ENCODE measurements around the gene APOBEC3C. TPM values are rescaled to one million over a fixed set of nuclear protein-coding genes. Genes with fewer than 3 reads are reported as not detected.
"Not testable (repeated sequence)": the region's sequence is repeated elsewhere in the genome, so short reads cannot be mapped to it uniquely, and the experiment has no call there.

APOBEC3C gene
- polyA plus RNA-seq, 3 donors: 19.7 to 86.3 (median 69.4) TPM

DNA sequence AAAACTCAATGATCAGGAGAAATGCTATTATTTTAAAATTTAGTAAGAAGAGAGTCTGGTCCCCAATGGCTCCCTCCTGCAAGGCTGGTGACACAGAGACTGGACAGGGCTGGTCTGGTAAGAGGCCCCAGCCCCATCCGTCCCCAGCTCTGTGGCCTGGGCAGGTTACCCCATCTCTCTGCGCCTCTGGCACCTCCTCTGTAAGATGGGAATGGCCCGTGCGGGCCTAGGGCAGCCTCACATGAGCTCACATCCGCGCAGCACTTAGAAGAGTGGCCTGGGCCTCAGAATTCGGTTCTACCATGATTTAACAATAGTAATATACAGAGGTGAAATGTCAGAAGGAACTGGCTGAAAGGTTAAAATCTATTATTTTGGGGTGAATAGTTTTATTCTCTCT is 27.9 kb downstream of the APOBEC3C start:
- Histone ChIP-seq H3K4me1 (ENCODE audit: control insufficient read depth in 1 of 2, insufficient read depth in 2 of 2, low read length in 2 of 2) (peaks cover 16 to 20% of the 10 kb centered on the region in 2 donors), H3K9me3 (replicated peaks in 1 of 2; ENCODE audit: control insufficient read depth in 1 of 2, insufficient read depth in 1 of 2, low read length in 2 of 2) (no peaks in the 10 kb centered on the region), H3K79me2 (ENCODE audit: insufficient read depth, low read length) (peaks cover 9% of the 10 kb centered on the region), H4K20me1 (ENCODE audit: insufficient read depth, low read length) (no peaks in the 10 kb centered on the region), H2AFZ (ENCODE audit: insufficient read depth, low read depth, low read length, poor library complexity, severe bottlenecking) (no peak overlapping the region), H3K4me3 (replicated peaks in 1 of 3; ENCODE audit: low read depth in 2 of 3, low read length in 3 of 3) (peak overlapping the region in 1 of 3 experiments; percentile 86), H3K27me3 (ENCODE audit: control insufficient read depth in 2 of 2, insufficient read depth in 2 of 2, low read length in 2 of 2) (no peaks in the 10 kb centered on the region), H3K4me2 (replicated peaks; ENCODE audit: extremely low read depth, low read length, poor library complexity, severe bottlenecking) (peak overlapping the region; percentile 91), H3K9ac (ENCODE audit: insufficient read depth, low read length, poor library complexity, severe bottlenecking) (no peak overlapping the region), H3K27ac (ENCODE audit: low read depth in 1 of 2, low read length in 2 of 2) (no peak overlapping the region), H3K36me3 (replicated peaks in 1 of 2; ENCODE audit: control insufficient read depth in 1 of 2, insufficient read depth in 2 of 2, low read length in 2 of 2) (peaks cover 3 to 10% of the 10 kb centered on the region in 2 donors)
- H3K27ac Mint-ChIP-seq: no peak overlapping the region
- 86% methylated on average over 2 of the region's 7 CpGs for WGBS (ENCODE audit: insufficient coverage)
- H3K4me3 Mint-ChIP-seq: peak overlapping the region in 1 of 2 donors; percentile 12
- H3K36me3 Mint-ChIP-seq: peaks cover 25 to 33% of the 10 kb centered on the region in 2 donors
- no peak for DNase-seq
- TF ChIP-seq, protein P1, sequence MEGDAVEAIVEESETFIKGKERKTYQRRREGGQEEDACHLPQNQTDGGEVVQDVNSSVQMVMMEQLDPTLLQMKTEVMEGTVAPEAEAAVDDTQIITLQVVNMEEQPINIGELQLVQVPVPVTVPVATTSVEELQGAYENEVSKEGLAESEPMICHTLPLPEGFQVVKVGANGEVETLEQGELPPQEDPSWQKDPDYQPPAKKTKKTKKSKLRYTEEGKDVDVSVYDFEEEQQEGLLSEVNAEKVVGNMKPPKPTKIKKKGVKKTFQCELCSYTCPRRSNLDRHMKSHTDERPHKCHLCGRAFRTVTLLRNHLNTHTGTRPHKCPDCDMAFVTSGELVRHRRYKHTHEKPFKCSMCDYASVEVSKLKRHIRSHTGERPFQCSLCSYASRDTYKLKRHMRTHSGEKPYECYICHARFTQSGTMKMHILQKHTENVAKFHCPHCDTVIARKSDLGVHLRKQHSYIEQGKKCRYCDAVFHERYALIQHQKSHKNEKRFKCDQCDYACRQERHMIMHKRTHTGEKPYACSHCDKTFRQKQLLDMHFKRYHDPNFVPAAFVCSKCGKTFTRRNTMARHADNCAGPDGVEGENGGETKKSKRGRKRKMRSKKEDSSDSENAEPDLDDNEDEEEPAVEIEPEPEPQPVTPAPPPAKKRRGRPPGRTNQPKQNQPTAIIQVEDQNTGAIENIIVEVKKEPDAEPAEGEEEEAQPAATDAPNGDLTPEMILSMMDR (IDR thresholded peaks at IDR 0.05): no peak
- no peaks in the 10 kb centered on the region for H3K9me3 Mint-ChIP-seq
- intact Hi-C loops (cut with micrococcal nuclease): no loop called here
- peaks cover 37% of the 10 kb centered on the region for H3K4me1 Mint-ChIP-seq
- peaks cover 0 to 2% (median 0%) of the 10 kb centered on the region in 3 donors for H3K27me3 Mint-ChIP-seq (ENCODE audit: low read depth in 3 of 3)

DNA sequence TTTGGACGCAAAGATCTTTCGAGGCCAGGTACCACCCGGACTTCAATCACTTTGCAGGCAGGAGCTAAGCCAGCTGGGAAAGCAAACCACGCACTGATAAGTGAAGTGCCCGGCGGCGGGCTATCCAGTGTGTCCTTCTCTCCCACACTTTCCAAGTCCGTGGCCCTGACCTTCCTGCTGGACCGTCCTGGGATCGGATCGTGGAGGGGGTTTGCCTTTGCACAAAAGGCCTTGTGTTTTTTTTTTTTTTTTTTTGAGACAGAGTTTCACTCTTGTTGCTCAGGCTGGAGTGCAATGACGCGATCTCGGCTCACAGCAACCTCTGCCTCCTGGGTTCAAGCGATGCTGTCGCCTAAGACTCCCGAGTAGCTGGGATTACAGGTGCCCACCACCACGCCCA is 29.0 kb downstream of the APOBEC3C start:
- H3K27me3 Mint-ChIP-seq (ENCODE audit: low read depth in 3 of 3); H3K4me3 Mint-ChIP-seq; H3K27ac ChIP-seq (ENCODE audit: low read depth in 1 of 2, low read length in 2 of 2); H3K9me3 ChIP-seq (replicated peaks in 1 of 2; ENCODE audit: control insufficient read depth in 1 of 2, insufficient read depth in 1 of 2, low read length in 2 of 2); H3K4me3 ChIP-seq (replicated peaks in 1 of 3; ENCODE audit: low read depth in 2 of 3, low read length in 3 of 3); H3K36me3 ChIP-seq (replicated peaks in 1 of 2; ENCODE audit: control insufficient read depth in 1 of 2, insufficient read depth in 2 of 2, low read length in 2 of 2); H2AFZ ChIP-seq (ENCODE audit: insufficient read depth, low read depth, low read length, poor library complexity, severe bottlenecking); H3K4me2 ChIP-seq (replicated peaks; ENCODE audit: extremely low read depth, low read length, poor library complexity, severe bottlenecking); H4K20me1 ChIP-seq (ENCODE audit: insufficient read depth, low read length); H3K9me3 Mint-ChIP-seq; H3K9ac ChIP-seq (ENCODE audit: insufficient read depth, low read length, poor library complexity, severe bottlenecking); H3K27me3 ChIP-seq (ENCODE audit: control insufficient read depth in 2 of 2, insufficient read depth in 2 of 2, low read length in 2 of 2); intact Hi-C loops (cut with micrococcal nuclease); DNase-seq; H3K79me2 ChIP-seq (ENCODE audit: insufficient read depth, low read length); H3K27ac Mint-ChIP-seq: not testable (repeated sequence)
- WGBS (ENCODE audit: insufficient coverage): 100% methylated on average over 2 of the region's 18 CpGs
- peaks cover 16 to 20% of the 10 kb centered on the region in 2 donors for H3K4me1 ChIP-seq (ENCODE audit: control insufficient read depth in 1 of 2, insufficient read depth in 2 of 2, low read length in 2 of 2)
- Mint-ChIP-seq H3K4me1 (peaks cover 37% of the 10 kb centered on the region), H3K36me3 (peaks cover 25 to 33% of the 10 kb centered on the region in 2 donors)

DNA sequence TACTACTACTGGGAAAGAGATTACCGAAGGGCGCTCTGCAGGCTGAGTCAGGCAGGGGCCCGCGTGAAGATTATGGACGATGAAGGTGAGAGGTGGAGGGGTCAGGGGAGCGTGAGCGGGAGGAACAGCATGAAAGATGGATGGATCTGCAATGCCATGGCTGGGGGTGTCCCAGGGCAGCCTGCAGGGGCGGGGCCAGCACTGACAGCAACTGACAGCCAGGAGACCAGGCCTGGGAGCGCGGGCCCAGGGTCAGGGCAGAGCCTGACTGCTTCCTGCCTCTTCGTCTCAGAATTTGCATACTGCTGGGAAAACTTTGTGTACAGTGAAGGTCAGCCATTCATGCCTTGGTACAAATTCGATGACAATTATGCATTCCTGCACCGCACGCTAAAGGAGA is 31.1 kb downstream of the APOBEC3C start:
- H3K9me3 Mint-ChIP-seq; H3K79me2 ChIP-seq (ENCODE audit: insufficient read depth, low read length); H3K4me3 ChIP-seq (replicated peaks in 1 of 3; ENCODE audit: low read depth in 2 of 3, low read length in 3 of 3); H3K4me2 ChIP-seq (replicated peaks; ENCODE audit: extremely low read depth, low read length, poor library complexity, severe bottlenecking); intact Hi-C loops (cut with micrococcal nuclease); H3K4me3 Mint-ChIP-seq; H3K9me3 ChIP-seq (replicated peaks in 1 of 2; ENCODE audit: control insufficient read depth in 1 of 2, insufficient read depth in 1 of 2, low read length in 2 of 2); H3K9ac ChIP-seq (ENCODE audit: insufficient read depth, low read length, poor library complexity, severe bottlenecking); H3K36me3 ChIP-seq (replicated peaks in 1 of 2; ENCODE audit: control insufficient read depth in 1 of 2, insufficient read depth in 2 of 2, low read length in 2 of 2); DNase-seq; H3K27me3 ChIP-seq (ENCODE audit: control insufficient read depth in 2 of 2, insufficient read depth in 2 of 2, low read length in 2 of 2); H4K20me1 ChIP-seq (ENCODE audit: insufficient read depth, low read length); H3K27ac ChIP-seq (ENCODE audit: low read depth in 1 of 2, low read length in 2 of 2); H3K27me3 Mint-ChIP-seq (ENCODE audit: low read depth in 3 of 3); H2AFZ ChIP-seq (ENCODE audit: insufficient read depth, low read depth, low read length, poor library complexity, severe bottlenecking): not testable (repeated sequence)
- peak overlapping the region in 2 of 7 donors; percentile 46 to 49 for H3K27ac Mint-ChIP-seq
- peaks cover 30% of the 10 kb centered on the region for H3K4me1 Mint-ChIP-seq
- 87% methylated on average over 12 of the region's 14 CpGs for WGBS (ENCODE audit: insufficient coverage)
- peaks cover 25 to 33% of the 10 kb centered on the region in 2 donors for H3K36me3 Mint-ChIP-seq
- H3K4me1 ChIP-seq (ENCODE audit: control insufficient read depth in 1 of 2, insufficient read depth in 2 of 2, low read length in 2 of 2): peaks cover 16% of the 10 kb centered on the region in 2 donors

DNA sequence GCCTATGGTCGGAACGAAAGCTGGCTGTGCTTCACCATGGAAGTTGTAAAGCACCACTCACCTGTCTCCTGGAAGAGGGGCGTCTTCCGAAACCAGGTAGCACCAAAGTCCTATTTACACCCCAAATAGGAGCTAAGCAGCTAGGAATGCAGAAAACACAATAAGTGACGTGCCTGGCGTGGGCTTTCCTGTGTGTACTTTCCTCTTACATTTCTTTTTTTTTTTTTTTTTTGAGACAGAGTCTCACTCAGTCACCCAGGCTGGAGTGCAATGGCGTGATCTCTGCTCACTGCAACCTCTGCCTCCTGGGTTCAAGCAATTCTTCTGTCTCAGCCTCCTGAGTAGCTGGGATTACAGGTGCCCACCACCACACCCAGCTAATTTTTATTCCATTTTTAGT is 35.4 kb downstream of the APOBEC3C start:
- H3K9me3 Mint-ChIP-seq; H3K4me3 ChIP-seq (replicated peaks in 1 of 3; ENCODE audit: low read depth in 2 of 3, low read length in 3 of 3); H2AFZ ChIP-seq (ENCODE audit: insufficient read depth, low read depth, low read length, poor library complexity, severe bottlenecking); H4K20me1 ChIP-seq (ENCODE audit: insufficient read depth, low read length); H3K4me2 ChIP-seq (replicated peaks; ENCODE audit: extremely low read depth, low read length, poor library complexity, severe bottlenecking); H3K4me3 Mint-ChIP-seq; H3K27me3 ChIP-seq (ENCODE audit: control insufficient read depth in 2 of 2, insufficient read depth in 2 of 2, low read length in 2 of 2); intact Hi-C loops (cut with micrococcal nuclease); DNase-seq; H3K4me1 ChIP-seq (ENCODE audit: control insufficient read depth in 1 of 2, insufficient read depth in 2 of 2, low read length in 2 of 2); H3K27ac ChIP-seq (ENCODE audit: low read depth in 1 of 2, low read length in 2 of 2); H3K9me3 ChIP-seq (replicated peaks in 1 of 2; ENCODE audit: control insufficient read depth in 1 of 2, insufficient read depth in 1 of 2, low read length in 2 of 2); H3K27ac Mint-ChIP-seq; H3K79me2 ChIP-seq (ENCODE audit: insufficient read depth, low read length); H3K27me3 Mint-ChIP-seq (ENCODE audit: low read depth in 3 of 3); H3K36me3 ChIP-seq (replicated peaks in 1 of 2; ENCODE audit: control insufficient read depth in 1 of 2, insufficient read depth in 2 of 2, low read length in 2 of 2); H3K9ac ChIP-seq (ENCODE audit: insufficient read depth, low read length, poor library complexity, severe bottlenecking): not testable (repeated sequence)
- Mint-ChIP-seq H3K4me1 (peaks cover 23% of the 10 kb centered on the region), H3K36me3 (peaks cover 19 to 21% of the 10 kb centered on the region in 2 donors)
- 97% methylated on average over 6 of the region's 7 CpGs for WGBS (ENCODE audit: insufficient coverage)

All from CD14-positive monocyte (primary cell).